Mucosa of rectum (tissue), 2 donors: ENCODE results near the gene ELP4.

ENCODE experiments used
- H3K27ac ChIP-seq, 2 donors: one replicate each; pipeline ENCODE4 v1.7.0; 2013; ENCODE audit warnings: inconsistent platforms in 2 of 2, low read depth in 2 of 2, low read length in 2 of 2
- H3K27me3 ChIP-seq, 2 donors: one replicate each; pipeline ENCODE4 v1.7.0; 2013; ENCODE audit warnings: low read length in 2 of 2; ENCODE audit not compliant: control insufficient read depth in 2 of 2, insufficient read depth in 2 of 2
- H3K36me3 ChIP-seq, 2 donors: one replicate each; pipeline ENCODE4 v1.7.0; 2013; ENCODE audit warnings: low read length in 2 of 2; ENCODE audit not compliant: control insufficient read depth in 2 of 2, insufficient read depth in 2 of 2
- H3K4me1 ChIP-seq, 2 donors: one replicate each; pipeline ENCODE4 v1.7.0; 2013; ENCODE audit warnings: low read length in 2 of 2, mild to moderate bottlenecking in 1 of 2; ENCODE audit not compliant: control insufficient read depth in 2 of 2, insufficient read depth in 2 of 2
- H3K4me3 ChIP-seq, 2 donors: one replicate each; pipeline ENCODE4 v1.7.0; 2013; ENCODE audit warnings: low read length in 2 of 2
- H3K9ac ChIP-seq, 2 donors: one replicate each; pipeline ENCODE4 v1.7.0; 2013; ENCODE audit warnings: low read length in 2 of 2, low read depth in 1 of 2, mild to moderate bottlenecking in 1 of 2
- H3K9me3 ChIP-seq, 2 donors: one replicate each; pipeline ENCODE4 v1.7.0; 2013; ENCODE audit warnings: low read length in 2 of 2; ENCODE audit not compliant: control insufficient read depth in 2 of 2
- donor health status: healthy.
- donor health status: Normal muscosa, but diverticular disease.

Gene ELP4

DNA sequence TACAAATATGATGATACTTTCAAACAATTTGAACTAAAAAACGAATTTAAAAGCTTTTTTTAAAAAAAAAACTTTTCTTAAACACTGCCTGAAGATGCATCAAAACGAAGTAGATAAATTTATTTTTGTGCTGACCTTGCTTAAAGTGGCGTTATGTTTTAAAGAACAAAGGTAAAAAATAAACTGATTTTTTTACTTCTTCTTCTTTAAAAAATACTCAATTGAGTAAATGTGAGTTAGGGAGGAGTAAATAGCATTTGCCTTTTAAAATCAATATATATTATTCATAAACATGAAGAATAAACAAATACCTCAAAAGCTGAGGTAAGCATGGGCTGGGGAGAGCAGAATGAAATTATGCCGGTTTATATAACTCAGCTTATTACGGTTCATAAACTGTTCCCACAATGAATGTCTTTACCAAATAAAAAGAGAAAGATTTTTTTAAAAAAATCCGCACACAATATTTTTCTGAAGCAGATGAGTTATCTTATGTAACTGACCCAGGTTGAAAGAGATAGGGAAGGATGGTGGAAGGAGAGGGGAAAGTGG lies 292.5 kb downstream of the ELP4 start:
- H3K4me1 ChIP-seq: peaks cover 4 to 9% of the 10 kb centered on the region in 2 donors
- no peaks in the 10 kb centered on the region for H3K36me3 ChIP-seq
- peaks cover 0 to 3% of the 10 kb centered on the region in 2 donors for H3K9me3 ChIP-seq
- H3K4me3 ChIP-seq: no peak overlapping the region
- no peak overlapping the region for H3K27ac ChIP-seq
- peaks cover 70 to 87% of the 10 kb centered on the region in 2 donors for H3K27me3 ChIP-seq
- no peak overlapping the region for H3K9ac ChIP-seq

DNA sequence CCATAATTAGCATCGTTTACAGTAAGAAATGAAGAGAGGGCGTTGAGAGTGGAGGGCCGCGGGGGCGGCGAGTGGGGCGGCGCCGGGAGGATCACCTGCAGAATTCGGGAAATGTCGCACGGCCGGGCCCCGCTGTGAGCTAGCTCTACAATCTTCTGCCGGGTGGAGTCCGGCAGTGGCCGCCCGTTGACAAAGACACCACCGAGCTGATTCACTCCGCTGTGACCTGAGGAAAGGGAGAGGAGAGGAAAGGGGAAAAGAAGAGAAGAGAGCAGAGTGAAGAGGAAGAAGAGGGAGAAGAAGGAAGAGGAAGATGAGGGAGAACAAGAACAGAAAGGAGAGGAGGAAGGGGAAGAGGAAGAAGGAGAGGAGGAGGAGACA lies 293.0 kb downstream of the ELP4 start:
- H3K9me3 ChIP-seq: peaks cover 0 to 3% of the 10 kb centered on the region in 2 donors
- no peak overlapping the region for H3K4me3 ChIP-seq
- H3K27ac ChIP-seq: no peak overlapping the region
- peaks cover 74 to 89% of the 10 kb centered on the region in 2 donors for H3K27me3 ChIP-seq
- H3K36me3 ChIP-seq: no peaks in the 10 kb centered on the region
- peaks cover 4 to 9% of the 10 kb centered on the region in 2 donors for H3K4me1 ChIP-seq
- H3K9ac ChIP-seq: no peak overlapping the region

DNA sequence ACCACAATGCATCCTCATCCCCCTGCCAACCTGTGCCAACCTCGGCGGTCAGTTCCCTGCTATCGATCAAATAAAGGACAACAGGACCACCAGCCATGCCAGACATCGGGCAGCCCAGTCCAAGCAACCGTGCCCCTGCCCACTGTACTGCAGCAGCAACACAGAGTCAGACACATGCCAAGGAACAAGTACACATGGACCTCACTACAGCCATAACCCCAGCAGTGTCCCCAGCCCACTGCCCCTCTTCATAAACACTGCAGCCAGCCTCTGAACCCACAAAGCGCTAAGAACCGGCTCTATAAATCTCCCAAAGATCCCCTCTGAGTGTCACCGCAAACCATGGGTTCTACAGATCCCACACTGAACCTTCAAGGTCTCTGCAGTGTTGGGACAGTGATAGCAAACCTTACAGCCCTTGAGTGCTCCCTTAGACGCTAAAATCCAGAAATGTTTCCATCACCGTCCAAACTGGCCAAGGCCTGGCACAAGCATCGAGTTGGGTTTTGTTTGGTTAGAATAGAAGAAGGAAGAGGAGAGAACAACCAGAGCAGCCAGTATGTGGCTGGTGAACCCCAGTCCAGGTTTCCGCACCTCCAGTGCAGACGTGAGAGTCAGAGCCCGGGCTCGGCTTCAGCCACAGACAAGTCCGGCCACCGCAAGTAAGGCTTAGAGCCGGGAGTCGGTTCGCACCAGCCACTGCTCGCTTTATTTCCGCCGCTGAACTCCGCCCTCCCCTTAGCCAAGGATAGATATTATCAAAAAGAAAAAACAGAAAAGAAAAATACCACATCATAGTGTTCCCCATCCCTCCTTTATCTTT lies 293.6 kb downstream of the ELP4 start:
- H3K4me3 ChIP-seq: no peak overlapping the region
- no peaks in the 10 kb centered on the region for H3K36me3 ChIP-seq
- H3K9ac ChIP-seq: no peak overlapping the region
- peaks cover 0 to 3% of the 10 kb centered on the region in 2 donors for H3K9me3 ChIP-seq
- H3K4me1 ChIP-seq: peaks cover 4 to 9% of the 10 kb centered on the region in 2 donors
- H3K27ac ChIP-seq: no peak overlapping the region
- peaks cover 80 to 91% of the 10 kb centered on the region in 2 donors for H3K27me3 ChIP-seq

DNA sequence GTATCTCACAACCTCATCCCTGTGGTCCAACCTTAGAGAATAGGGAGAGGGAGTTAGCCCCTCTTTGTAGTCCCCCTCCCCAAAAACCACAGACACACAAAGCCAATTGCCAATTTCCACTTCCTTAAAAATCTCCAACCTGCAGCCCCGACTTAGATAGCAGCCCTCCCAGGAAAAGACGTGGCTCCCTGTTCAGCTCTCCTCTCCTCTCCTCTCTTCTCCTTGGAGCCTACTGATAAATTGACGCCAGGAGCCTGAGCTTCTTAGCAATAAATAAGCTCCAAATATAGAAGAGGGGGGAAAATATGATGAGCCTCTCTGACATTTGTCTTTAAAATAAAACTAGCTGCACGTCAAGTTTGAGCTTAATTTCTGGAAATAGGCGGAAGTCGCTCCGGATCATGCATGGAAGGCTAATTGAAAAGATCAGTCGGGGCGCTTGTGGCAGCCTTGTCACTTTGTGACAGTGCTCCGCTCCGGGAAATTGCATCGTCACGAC lies 294.3 kb downstream of the ELP4 start:
- peaks cover 4 to 6% of the 10 kb centered on the region in 2 donors for H3K4me1 ChIP-seq
- no peaks in the 10 kb centered on the region for H3K36me3 ChIP-seq
- H3K9ac ChIP-seq: no peak overlapping the region
- peaks cover 0 to 3% of the 10 kb centered on the region in 2 donors for H3K9me3 ChIP-seq
- H3K27me3 ChIP-seq: peaks cover 81 to 91% of the 10 kb centered on the region in 2 donors
- H3K27ac ChIP-seq: no peak overlapping the region
- no peak overlapping the region for H3K4me3 ChIP-seq

DNA sequence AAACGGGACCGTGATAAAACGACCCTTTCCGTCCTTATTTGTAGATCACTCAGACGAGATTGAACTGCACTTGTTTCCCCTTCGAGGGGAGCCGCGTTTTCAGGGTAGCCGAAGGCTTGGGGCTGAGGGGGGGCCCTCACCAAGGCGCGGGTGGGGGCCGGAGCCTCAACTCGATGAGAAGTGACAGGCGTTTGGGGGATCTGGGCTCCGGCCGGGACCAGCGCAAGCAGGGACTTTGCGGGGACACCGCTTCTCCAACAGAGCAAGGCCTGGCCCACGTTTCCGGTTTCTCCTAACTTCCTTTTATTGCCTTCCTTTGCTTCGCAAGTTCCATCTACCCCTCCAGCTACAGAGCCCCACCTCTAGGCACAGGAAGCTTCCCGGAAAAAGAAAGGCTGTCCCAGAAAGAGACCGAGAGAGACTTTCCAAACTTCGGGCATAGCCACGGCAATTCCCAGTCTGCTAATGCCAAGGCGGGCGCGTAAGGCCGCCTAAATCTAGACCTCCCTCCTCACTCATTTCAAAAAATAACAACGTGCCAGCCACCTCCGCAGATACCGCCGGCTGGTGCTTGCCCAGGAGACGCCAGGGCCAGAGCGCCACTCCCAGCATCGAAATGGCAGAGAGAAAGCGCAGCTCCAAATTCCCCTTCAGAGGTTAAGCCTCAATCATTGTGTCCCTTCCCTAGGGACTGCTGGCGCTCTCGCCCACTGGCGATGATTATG lies 294.9 kb downstream of the ELP4 start:
- H3K27me3 ChIP-seq: peaks cover 86 to 91% of the 10 kb centered on the region in 2 donors

DNA sequence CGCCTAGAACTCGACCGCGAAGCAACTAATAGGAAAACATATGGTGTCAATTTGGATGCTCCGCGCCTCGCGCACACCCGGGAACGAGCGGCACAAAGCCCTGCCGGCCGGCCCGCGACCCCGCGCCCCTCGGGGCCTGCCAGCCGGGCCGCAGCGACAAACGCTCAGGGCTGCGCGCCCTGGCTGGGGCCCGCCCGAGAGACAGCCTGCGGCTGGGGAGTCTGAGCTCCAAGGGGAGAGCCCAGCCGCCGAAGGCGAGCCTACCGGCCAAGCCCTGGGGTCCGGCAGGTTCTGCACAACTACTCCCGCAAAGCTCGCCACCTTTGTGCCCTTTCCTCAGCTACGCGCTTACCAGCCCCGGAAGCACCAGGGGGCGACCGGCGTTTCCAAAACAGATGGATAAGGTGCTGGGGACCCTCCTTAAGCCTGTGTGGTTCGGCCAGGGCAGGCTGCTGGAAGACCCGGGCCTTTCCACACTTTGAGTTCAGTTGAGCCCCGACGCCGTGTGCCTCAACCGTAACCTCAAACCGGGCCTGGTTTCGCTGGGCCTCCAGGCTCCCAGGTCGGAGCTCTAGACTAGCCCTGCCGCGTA lies 295.6 kb downstream of the ELP4 start:
- Histone ChIP-seq H3K27ac (no peak overlapping the region), H3K36me3 (no peaks in the 10 kb centered on the region), H3K27me3 (peaks cover 88 to 92% of the 10 kb centered on the region in 2 donors), H3K4me1 (peaks cover 10 to 12% of the 10 kb centered on the region in 2 donors), H3K4me3 (no peak overlapping the region), H3K9me3 (peaks cover 0 to 3% of the 10 kb centered on the region in 2 donors), H3K9ac (no peak overlapping the region)

More for the DNA sequence above, 294.9 kb downstream of the ELP4 start:
- Histone ChIP-seq H3K36me3 (no peaks in the 10 kb centered on the region), H3K9me3 (peaks cover 0 to 3% of the 10 kb centered on the region in 2 donors), H3K4me3 (peak overlapping the region in 1 of 2 donors; percentile 2), H3K27ac (no peak overlapping the region), H3K9ac (no peak overlapping the region), H3K4me1 (peaks cover 5 to 6% of the 10 kb centered on the region in 2 donors)

DNA sequence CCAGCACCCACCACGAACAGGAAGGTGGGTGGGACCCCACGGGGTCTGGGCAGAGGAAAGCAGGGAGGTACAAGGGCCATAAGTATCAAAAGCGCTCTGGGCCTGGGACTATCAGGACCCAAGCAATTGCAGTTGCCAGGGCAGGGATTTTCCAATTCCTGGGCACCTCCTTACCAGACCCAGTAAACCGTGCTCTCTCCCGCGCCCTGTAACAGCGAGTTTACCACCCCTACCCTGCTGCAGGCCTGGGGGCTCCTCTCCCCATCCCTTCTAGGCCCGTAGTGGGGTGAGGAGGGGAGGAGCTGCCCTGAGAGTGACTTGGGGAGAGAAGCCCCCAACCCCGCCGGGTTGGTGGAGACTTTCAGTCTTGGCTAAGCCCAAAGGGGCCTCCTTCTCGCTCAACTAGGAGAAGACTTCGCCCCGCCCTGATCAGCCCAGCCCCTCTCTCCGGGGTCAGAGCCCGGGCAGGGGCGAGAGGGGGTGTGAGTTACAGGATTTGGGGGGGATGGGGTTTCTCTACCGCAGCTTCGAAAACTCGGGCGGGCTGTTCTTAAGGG lies 296.1 kb downstream of the ELP4 start:
- Histone ChIP-seq H3K4me3 (no peak overlapping the region), H3K27ac (no peak overlapping the region), H3K27me3 (peaks cover 84 to 88% of the 10 kb centered on the region in 2 donors), H3K9me3 (peaks cover 0 to 3% of the 10 kb centered on the region in 2 donors), H3K36me3 (no peaks in the 10 kb centered on the region), H3K9ac (no peak overlapping the region), H3K4me1 (peaks cover 13 to 15% of the 10 kb centered on the region in 2 donors)

DNA sequence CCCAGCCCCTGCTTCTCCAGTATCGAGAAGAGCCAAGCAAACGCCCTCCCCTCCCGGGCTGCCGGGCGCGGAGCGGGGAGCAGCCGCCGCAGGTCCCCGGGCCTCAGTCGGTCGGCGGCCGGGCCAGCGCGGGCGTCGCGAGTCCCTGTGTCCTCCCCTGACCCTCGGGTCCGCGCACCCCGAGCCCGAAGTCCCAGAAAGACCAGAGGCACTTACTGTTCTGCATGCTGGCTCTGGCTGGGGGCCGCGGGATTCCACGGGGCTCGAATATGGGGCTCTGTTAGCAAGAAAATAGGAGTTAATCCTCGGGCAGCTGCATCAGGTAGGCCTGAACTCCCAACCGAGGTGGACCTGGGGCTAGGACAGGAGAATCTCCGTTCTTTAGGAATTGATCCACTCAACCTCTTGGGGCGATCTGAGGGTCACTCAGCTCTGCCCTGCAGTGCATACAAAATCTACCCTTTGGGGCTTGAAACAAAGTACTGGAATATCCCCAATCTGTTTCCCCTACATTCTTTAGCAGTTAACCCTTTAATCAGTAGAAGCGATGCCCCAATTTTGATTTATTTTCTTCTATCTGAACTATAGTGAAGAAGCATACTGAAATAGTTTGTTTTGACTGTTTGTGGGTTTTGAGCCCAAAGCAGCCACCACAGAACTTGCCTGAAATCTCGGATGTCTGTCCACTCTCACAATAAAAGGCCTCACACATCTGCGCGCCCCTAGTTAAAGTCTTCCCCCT lies 296.8 kb downstream of the ELP4 start:
- Histone ChIP-seq H3K36me3 (no peaks in the 10 kb centered on the region), H3K4me1 (peaks cover 16 to 22% of the 10 kb centered on the region in 2 donors), H3K9me3 (peaks cover 0 to 1% of the 10 kb centered on the region in 2 donors), H3K27me3 (peaks cover 84 to 88% of the 10 kb centered on the region in 2 donors), H3K4me3 (no peak overlapping the region), H3K27ac (no peak overlapping the region), H3K9ac (no peak overlapping the region)
